ENCODE data around the gene RARG.

DNA sequence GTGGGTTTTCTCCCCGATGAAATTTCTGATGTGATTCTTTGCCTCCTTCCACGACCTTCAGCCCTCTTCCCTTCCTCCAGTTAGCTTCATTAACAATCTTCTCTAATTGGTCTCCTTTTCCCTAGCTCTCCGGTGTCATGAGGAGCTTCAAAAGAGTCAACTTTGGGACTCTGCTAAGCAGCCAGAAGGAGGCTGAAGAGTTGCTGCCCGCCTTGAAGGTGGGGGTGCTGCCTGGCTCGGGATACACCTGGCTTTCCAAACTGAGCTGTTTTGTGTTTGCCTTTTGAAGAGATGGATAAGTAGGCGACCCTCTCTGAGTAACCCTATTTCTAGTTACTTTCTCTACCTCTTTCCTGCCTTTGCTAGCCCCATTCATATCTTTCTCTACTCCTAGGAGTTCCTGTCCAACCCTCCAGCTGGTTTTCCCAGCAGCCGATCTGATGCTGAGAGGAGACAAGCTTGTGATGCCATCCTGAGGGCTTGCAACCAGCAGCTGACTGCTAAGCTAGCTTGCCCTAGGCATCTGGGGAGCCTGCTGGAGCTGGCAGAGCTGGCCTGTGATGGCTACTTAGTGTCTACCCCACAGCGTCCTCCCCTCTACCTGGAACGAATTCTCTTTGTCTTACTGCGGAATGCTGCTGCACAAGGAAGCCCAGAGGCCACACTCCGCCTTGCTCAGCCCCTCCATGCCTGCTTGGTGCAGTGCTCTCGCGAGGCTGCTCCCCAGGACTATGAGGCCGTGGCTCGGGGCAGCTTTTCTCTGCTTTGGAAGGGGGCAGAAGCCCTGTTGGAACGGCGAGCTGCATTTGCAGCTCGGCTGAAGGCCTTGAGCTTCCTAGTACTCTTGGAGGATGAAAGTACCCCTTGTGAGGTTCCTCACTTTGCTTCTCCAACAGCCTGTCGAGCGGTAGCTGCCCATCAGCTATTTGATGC lies 36.9 kb upstream of the RARG start:
- TF ChIP-seq, protein P1, sequence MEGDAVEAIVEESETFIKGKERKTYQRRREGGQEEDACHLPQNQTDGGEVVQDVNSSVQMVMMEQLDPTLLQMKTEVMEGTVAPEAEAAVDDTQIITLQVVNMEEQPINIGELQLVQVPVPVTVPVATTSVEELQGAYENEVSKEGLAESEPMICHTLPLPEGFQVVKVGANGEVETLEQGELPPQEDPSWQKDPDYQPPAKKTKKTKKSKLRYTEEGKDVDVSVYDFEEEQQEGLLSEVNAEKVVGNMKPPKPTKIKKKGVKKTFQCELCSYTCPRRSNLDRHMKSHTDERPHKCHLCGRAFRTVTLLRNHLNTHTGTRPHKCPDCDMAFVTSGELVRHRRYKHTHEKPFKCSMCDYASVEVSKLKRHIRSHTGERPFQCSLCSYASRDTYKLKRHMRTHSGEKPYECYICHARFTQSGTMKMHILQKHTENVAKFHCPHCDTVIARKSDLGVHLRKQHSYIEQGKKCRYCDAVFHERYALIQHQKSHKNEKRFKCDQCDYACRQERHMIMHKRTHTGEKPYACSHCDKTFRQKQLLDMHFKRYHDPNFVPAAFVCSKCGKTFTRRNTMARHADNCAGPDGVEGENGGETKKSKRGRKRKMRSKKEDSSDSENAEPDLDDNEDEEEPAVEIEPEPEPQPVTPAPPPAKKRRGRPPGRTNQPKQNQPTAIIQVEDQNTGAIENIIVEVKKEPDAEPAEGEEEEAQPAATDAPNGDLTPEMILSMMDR (IDR thresholded peaks at IDR 0.05), result no peak
- no peak for TF ChIP-seq ZFX (IDR thresholded peaks at IDR 0.05; ENCODE audit: borderline replicate concordance)

All from 22Rv1 (cell line).